Heart left ventricle (tissue), 16 donors: ENCODE results near the gene ACTG2. TPM values are rescaled to one million over a fixed set of nuclear protein-coding genes. Genes with fewer than 3 reads are reported as not detected.

Experiments used
- ATAC-seq, 4 donors: fragments of 200-7000 bp; cut with Tn5 transposase; one replicate each; pipeline ENCODE4 v1.9.1; 2020 to 2022; ENCODE audit warnings: moderate library complexity in 4 of 4, mild to moderate bottlenecking in 3 of 4, moderate number of reproducible peaks in 1 of 4
- DNase-seq, 5 donors: peaks; one replicate each; pipeline ENCODE4 v3.0.0-alpha.2; 2020
- H3K27ac ChIP-seq, 12 donors: fragments of 200-600 bp; sonication (generic) in 4 of 12; one replicate each; pipeline versions ENCODE4 v1.5.0 to v1.8.0; 2016 to 2022; ENCODE audit warnings: mild to moderate bottlenecking in 2 of 12
- H3K27me3 ChIP-seq, 9 donors: fragments of 200-600 bp; sonication (generic) in 2 of 9; one replicate each; pipeline versions ENCODE4 v1.5.1 to v1.8.0; 2016 to 2022; ENCODE audit warnings: mild to moderate bottlenecking in 3 of 9
- H3K36me3 ChIP-seq, 9 donors: fragments of 200-600 bp; sonication (generic) in 2 of 9; one replicate each; pipeline versions ENCODE4 v1.5.0 to v1.8.0; 2018 to 2022; ENCODE audit warnings: mild to moderate bottlenecking in 2 of 9
- H3K4me1 ChIP-seq, 12 donors: fragments of 200-600 bp; sonication (generic) in 4 of 12; one replicate each; pipeline versions ENCODE4 v1.5.0 to v1.8.0; 2016 to 2022; ENCODE audit warnings: mild to moderate bottlenecking in 3 of 12
- H3K4me3 ChIP-seq, 12 donors: fragments of 200-600 bp; sonication (generic) in 4 of 12; one replicate each; pipeline versions ENCODE4 v1.5.0 to v1.8.0; 2017 to 2022; ENCODE audit warnings: mild to moderate bottlenecking in 9 of 12, moderate library complexity in 4 of 12
- H3K9me3 ChIP-seq, 12 donors: fragments of 200-600 bp; sonication (generic) in 4 of 12; one replicate each; pipeline versions ENCODE4 v1.5.0 to v1.8.0; 2016 to 2022; ENCODE audit warnings: mild to moderate bottlenecking in 1 of 12
- POLR2A ChIP-seq, 2 donors: fragments of 450-650 bp; IDR thresholded peaks; one replicate each; pipeline ENCODE4 v1.6.1; 2017; ENCODE audit warnings: antibody characterized with exemption in 2 of 2, mild to moderate bottlenecking in 2 of 2, moderate library complexity in 2 of 2
- whole genome bisulfite sequencing, 4 donors: extraction: QIAGEN DNeasy Blood & Tissue Kit in 2 of 4; methylation state at CpG; one replicate each; pipeline versions ENCODE4 v1.1.5 to v1.1.7; 2013 to 2018; 5-methylcytosine and 5-hydroxymethylcytosine counted together
- intact Hi-C, 10 donors: fragments of 100-400 bp; cut with DNase I; formaldehyde crosslinking; loops; one replicate each; pipeline versions ENCODE4 v1.11.1 to v1.14.2; 2022
- polyA plus RNA-seq, 2 donors: library from polyadenylated mRNA; stranded (reverse); fragments of 200-250 nt; gene quantifications; one replicate each; pipeline ENCODE4 v1.2.3, GENCODE V29; 2013
- total RNA-seq, 9 donors: library from RNA; depleted of rRNA in 2 of 9; stranded (reverse); fragments of >200 nt in 2 of 9; fragmentation: NEBNext Ultra II Directional in 3 of 9; extraction: Animal tissue kit (Norgen Biotek cat#: 25700) in 3 of 9; gene quantifications; one replicate each; pipeline versions ENCODE4 v1.1.0 to v1.2.4, GENCODE V29; 2016 to 2023
- TF ChIP-seq, protein P1 (sequence below), 12 donors: fragments of 200-600 bp; sonication (generic) in 4 of 12; IDR thresholded peaks; one replicate each; pipeline versions ENCODE4 v1.5.0 to v1.8.0; 2018 to 2022; ENCODE audit warnings: antibody characterized with exemption in 12 of 12, mild to moderate bottlenecking in 5 of 12
- donor health status: ischemic (EF 13 %, LVEDD 7.1; RV severe dilation, severe dysfunction).
- donor health status: healthy with polysubstance abuse.
- donor health status: DM: no; HTN: yes; CAD: no.
- donor health status: DM: no; HTN: no; CAD: no.
- donor health status: ischemic (EF 25% LVEDD 6.9; RV normal size, moderate dysfunction).
- donor health status: ischemic (EF 25% LVEDD 5.7; RV mildly dilated, moderate dysfunction).
- donor health status: healthy.
- donor health status: DM: yes; HTN: yes; CAD: no.
- donor health status: ischemic (EF 35%, LVEDD 5.7; RV mildly dilated, moderate dysfunction).
- donor health status: nonischemic (EF 11% LVEDD 7.7; RV severe dilation, severe dysfunction).
- donor health status: DM: yes; HTN: yes; CAD: no.
- donor health status: PGD.
- donor health status: ischemic (EF 29% LVEDD 5.4; RV normal size, mild dysfunction).
- donor health status: nonischemic (EF 23%, LVEDD 6.1; RV moderate dilation, normal function).

Gene ACTG2
- total and polyA plus RNA-seq, 11 donors = 1.3 to 10.5 (median 3.8) TPM

DNA sequence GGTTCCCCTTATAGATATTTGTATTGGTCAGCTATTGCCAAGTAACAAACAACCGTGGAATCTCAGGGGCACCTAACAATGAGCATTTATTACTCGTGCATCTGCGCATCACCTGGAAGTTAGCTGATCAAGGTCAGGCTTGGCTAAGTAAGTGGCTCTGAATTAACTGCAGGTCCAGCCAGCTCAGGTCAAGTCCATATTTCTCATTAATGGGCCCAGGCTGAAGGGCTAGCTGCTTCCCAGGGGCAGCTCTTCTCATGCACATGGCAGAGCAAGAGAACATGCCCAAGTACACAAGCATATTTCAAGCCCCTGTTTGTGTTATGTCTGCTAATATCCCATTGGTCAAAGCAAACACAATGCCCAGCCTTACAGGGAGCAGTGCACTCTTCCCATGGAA lies 26.0 kb downstream of the ACTG2 start:
- Histone ChIP-seq H3K9me3 (no peaks in the 10 kb centered on the region), H3K36me3 (no peaks in the 10 kb centered on the region), H3K27ac (no peak overlapping the region), H3K4me1 (no peaks in the 10 kb centered on the region), H3K4me3 (no peak overlapping the region), H3K27me3 (peaks cover 0 to 18% (median 0%) of the 10 kb centered on the region in 9 donors)
- DNase-seq (no peak), ATAC-seq (no peak)
- TF ChIP-seq, protein P1, sequence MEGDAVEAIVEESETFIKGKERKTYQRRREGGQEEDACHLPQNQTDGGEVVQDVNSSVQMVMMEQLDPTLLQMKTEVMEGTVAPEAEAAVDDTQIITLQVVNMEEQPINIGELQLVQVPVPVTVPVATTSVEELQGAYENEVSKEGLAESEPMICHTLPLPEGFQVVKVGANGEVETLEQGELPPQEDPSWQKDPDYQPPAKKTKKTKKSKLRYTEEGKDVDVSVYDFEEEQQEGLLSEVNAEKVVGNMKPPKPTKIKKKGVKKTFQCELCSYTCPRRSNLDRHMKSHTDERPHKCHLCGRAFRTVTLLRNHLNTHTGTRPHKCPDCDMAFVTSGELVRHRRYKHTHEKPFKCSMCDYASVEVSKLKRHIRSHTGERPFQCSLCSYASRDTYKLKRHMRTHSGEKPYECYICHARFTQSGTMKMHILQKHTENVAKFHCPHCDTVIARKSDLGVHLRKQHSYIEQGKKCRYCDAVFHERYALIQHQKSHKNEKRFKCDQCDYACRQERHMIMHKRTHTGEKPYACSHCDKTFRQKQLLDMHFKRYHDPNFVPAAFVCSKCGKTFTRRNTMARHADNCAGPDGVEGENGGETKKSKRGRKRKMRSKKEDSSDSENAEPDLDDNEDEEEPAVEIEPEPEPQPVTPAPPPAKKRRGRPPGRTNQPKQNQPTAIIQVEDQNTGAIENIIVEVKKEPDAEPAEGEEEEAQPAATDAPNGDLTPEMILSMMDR (IDR thresholded peaks at IDR 0.05) = no peak
- TF ChIP-seq POLR2A (IDR thresholded peaks at IDR 0.05) = no peak
- intact Hi-C loops = no loop called here
- WGBS, 4 donors = 88 to 93% (median 91%) methylated on average over 3 of the region's 3 CpGs

DNA sequence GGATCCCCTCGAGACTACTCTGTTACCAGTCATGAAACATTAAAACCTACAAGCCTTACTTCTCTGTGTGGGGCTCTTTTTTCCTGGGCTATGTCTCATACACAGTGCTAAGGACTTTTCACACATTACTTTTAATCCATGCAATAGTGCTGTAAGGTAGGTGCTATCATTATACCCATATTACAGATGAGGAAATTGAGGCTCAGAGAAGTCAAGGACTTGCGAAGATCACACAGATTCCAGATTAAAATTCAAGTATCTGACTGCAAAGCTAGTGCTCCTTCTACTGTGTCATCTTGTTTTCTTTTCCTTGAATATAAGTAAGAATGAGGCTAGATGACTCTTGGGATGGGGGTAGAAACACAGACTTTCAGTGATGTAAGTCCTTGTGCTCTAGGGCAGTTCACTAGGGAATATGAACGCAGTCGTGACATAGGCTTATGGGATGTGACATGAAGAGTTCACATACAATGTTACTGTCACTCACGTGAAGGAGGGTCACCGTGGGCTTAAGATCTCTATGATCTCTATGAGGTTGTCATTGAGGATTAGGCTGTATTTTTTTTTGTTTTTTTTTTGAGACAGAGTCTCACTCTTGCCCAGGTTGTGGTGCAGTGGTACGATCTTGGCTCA lies 26.9 kb downstream of the ACTG2 start:
- WGBS, 4 donors = 82 to 88% (median 87%) methylated on average over 7 of the region's 7 CpGs
- peaks cover 0 to 16% (median 0%) of the 10 kb centered on the region in 9 donors for H3K27me3 ChIP-seq
- intact Hi-C loops = loop anchor here in 5 of 10 donors (5.0 to 10.0 kb wide), 3 partner anchors 65 to 225 kb away; partner anchors contain the start of genes BOLA3 (in 4 of the 5) and TET3 (in 2 of the 5)
- H3K4me3 ChIP-seq = no peak overlapping the region
- DNase-seq (no peak), ATAC-seq (no peak)
- no peak overlapping the region for H3K27ac ChIP-seq
- no peaks in the 10 kb centered on the region for H3K4me1 ChIP-seq
- no peaks in the 10 kb centered on the region for H3K36me3 ChIP-seq
- H3K9me3 ChIP-seq = no peaks in the 10 kb centered on the region
- no peak for TF ChIP-seq POLR2A (IDR thresholded peaks at IDR 0.05)
- TF ChIP-seq, protein P1 (IDR thresholded peaks at IDR 0.05) = no peak

DNA sequence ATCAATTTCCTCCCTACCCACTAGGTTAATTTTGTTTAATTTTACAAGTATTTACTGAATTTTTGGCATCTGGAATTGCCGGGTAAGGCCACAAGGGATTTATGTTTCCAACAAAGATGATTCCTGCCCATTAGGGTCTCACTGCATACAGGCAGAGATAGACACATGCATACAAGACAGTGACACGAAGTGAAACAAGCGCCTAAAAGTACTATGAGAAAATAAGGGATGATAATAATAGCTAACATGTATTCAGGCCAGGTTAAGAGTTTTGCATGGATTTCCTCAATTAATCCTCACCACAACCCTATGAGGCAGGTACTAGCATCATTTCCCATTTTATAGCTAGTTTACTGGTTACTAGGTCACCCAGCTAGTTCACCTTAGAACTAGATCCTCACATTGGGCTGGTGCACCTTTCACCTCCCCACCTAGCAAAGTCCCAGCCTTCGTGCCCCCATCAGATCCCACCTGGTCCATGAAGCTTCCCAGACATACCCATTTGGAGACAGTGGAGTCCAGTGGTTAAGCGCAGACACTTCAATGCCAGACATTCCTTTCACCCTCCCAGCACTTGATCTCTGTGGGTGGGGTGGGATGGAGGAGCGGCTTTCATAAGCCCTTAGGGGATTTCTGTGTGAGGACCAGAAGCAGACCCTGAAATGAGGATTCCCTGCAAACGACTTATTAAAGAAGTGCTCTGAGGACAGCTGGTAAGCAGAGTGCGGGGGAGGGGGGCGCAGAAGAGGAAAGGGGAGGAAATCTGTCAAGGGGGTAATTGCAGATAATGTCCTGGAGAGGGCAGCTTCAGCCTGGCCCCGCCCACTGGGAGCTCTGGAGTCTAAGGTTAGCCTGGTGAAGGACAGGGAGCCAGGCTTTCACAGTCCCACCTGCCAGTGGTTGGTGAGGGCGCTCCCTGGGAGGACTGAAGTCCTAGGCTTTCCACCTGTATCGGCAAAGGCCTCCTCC lies 28.1 kb downstream of the ACTG2 start:
- no peaks in the 10 kb centered on the region for H3K36me3 ChIP-seq
- H3K9me3 ChIP-seq = no peaks in the 10 kb centered on the region
- no peak for TF ChIP-seq POLR2A (IDR thresholded peaks at IDR 0.05)
- TF ChIP-seq, protein P1 (IDR thresholded peaks at IDR 0.05) = peak in 4 of 12 donors; percentile 7 to 27 (median 8)
- peaks cover 0 to 16% (median 0%) of the 10 kb centered on the region in 9 donors for H3K27me3 ChIP-seq
- peaks cover 0 to 2% (median 0%) of the 10 kb centered on the region in 12 donors for H3K4me1 ChIP-seq
- 46 to 50% (median 48%) methylated on average over 12 of the region's 12 CpGs for WGBS, 4 donors
- peak overlapping the region in 1 of 12 donors; percentile 42 for H3K27ac ChIP-seq
- ATAC-seq (peak in 2 of 4 donors; percentile 33 to 53), DNase-seq (no peak)
- intact Hi-C loops = loop anchor here in 5 of 10 donors (5.0 to 10.0 kb wide), 3 partner anchors 64 to 224 kb away; partner anchors contain the start of genes BOLA3 (in 4 of the 5) and TET3 (in 2 of the 5)
- no peak overlapping the region for H3K4me3 ChIP-seq
